ENCODE measurements around the gene LRRIQ4.

LRRIQ4 gene

DNA sequence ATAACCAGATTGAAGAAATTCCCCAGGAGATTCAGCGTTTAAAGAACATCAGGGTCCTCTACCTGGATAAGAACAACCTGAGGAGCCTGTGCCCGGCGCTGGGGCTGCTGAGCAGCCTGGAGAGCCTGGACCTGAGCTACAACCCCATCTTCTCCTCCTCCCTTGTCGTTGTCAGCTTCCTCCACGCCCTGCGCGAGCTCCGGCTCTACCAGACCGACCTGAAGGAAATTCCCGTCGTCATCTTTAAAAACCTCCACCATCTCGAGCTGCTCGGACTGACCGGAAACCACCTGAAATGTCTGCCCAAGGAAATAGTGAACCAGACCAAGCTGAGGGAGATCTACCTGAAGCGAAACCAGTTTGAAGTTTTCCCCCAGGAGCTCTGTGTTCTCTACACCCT is 9.4 kb downstream of the LRRIQ4 start:
- no peak for DNase-seq (ENCODE audit: extremely low read depth, low read depth)
- H3K4me3 ChIP-seq (replicated peaks; ENCODE audit: low read depth, low read length), result no peak overlapping the region
- TF ChIP-seq, protein P1, sequence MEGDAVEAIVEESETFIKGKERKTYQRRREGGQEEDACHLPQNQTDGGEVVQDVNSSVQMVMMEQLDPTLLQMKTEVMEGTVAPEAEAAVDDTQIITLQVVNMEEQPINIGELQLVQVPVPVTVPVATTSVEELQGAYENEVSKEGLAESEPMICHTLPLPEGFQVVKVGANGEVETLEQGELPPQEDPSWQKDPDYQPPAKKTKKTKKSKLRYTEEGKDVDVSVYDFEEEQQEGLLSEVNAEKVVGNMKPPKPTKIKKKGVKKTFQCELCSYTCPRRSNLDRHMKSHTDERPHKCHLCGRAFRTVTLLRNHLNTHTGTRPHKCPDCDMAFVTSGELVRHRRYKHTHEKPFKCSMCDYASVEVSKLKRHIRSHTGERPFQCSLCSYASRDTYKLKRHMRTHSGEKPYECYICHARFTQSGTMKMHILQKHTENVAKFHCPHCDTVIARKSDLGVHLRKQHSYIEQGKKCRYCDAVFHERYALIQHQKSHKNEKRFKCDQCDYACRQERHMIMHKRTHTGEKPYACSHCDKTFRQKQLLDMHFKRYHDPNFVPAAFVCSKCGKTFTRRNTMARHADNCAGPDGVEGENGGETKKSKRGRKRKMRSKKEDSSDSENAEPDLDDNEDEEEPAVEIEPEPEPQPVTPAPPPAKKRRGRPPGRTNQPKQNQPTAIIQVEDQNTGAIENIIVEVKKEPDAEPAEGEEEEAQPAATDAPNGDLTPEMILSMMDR (IDR thresholded peaks at IDR 0.05; ENCODE audit: low read depth, low read length, missing control alignments), result no peak

DNA sequence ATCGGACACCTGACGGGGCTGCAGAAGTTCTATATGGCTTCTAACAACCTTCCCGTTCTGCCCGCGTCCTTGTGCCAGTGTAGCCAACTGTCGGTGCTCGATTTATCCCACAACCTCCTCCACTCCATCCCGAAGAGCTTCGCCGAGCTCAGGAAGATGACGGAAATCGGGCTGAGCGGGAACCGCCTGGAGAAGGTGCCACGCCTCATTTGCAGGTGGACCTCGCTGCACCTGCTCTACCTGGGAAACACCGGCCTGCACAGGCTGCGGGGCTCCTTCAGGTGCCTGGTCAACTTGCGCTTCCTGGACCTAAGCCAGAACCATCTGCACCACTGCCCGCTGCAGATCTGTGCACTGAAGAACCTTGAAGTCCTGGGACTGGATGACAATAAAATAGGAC is 9.9 kb downstream of the LRRIQ4 start:
- TF ChIP-seq, protein P1 (IDR thresholded peaks at IDR 0.05; ENCODE audit: low read depth, low read length, missing control alignments), result no peak
- no peak for DNase-seq (ENCODE audit: extremely low read depth, low read depth)
- H3K4me3 ChIP-seq (replicated peaks; ENCODE audit: low read depth, low read length), result no peak overlapping the region

DNA sequence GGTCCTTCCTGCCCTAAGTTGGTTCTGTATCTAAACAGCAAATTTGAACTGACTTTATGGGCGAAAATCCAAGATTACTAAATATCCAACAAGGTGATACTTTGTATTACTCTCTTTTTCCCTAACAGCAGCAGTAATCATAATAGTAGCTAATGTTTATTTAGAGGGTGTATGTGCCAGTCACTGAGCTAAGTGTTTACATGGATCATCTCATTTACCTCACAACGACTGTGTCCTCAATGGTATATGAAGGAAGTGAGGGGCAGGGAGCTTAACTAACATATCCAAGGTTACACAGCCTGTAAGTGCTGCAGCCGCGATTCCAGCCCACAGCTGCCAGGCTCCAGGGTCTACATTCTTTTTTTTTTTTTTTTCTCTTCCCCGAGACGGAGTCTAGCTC is 10.3 kb downstream of the LRRIQ4 start:
- no peak for DNase-seq (ENCODE audit: extremely low read depth, low read depth)
- H3K4me3 ChIP-seq (replicated peaks; ENCODE audit: low read depth, low read length), result no peak overlapping the region
- TF ChIP-seq, protein P1 (IDR thresholded peaks at IDR 0.05; ENCODE audit: low read depth, low read length, missing control alignments), result no peak

DNA sequence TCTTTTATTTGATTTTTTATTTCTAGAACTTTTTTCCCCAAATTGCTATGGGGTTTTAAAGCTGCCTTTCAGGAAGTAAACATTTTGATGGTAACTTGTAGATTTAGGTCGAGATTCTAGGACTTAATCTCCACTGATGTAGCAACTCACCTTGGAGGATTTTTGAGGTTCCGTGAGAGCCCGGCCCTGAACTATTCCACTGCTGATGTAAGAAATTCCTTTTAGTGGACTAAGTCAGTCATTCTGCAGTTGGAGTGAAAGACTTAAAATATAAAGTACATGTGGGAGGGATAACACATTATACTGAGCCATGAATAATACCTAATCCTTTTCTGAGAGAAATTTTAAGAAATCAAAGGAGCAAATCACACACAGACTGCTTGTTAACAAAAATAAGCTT is 12.6 kb downstream of the LRRIQ4 start:
- DNase-seq (ENCODE audit: extremely low read depth, low read depth), result no peak
- H3K4me3 ChIP-seq (replicated peaks; ENCODE audit: low read depth, low read length), result no peak overlapping the region
- TF ChIP-seq, protein P1 (IDR thresholded peaks at IDR 0.05; ENCODE audit: low read depth, low read length, missing control alignments), result no peak

DNA sequence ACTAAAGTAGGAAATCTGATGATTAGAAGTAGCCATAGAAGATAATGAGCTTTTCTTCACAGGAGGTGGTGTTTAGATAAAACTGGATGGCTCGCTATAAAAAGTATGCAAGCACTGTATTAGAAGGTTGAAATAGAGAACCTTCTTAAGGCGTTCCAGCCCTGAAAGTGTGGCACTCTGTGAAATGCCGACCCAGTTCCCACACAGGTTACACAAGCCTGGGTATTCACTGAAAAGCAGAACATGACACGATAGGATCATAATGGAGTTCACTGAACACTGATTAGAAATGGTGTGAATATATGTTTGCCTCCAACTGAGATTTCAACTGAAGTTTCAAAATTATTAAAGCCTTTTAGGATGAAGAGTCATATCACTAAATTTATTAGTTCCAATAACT is 15.0 kb downstream of the LRRIQ4 start:
- TF ChIP-seq, protein P1 (IDR thresholded peaks at IDR 0.05; ENCODE audit: low read depth, low read length, missing control alignments), result no peak
- no peak overlapping the region for H3K4me3 ChIP-seq (replicated peaks; ENCODE audit: low read depth, low read length)
- DNase-seq (ENCODE audit: extremely low read depth, low read depth), result no peak

DNA sequence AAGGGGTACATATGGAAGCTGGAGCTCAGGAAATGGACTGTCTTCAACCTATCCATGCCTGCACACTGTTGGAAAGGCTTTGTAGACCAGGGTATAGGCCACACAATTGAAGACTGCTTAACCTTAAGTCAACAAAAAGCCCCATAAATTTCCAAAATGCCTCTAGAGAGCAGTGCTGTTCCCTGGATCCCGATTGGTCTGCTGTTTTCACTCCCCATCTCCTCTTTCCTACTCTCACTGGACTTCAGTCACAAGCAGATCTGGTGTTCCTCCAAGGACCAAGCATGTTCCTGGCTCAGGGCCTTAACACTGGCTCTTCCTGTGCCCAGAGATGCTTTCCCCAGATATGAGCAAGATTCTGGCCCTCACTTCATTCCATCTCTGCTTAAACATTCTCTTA is 22.9 kb downstream of the LRRIQ4 start:
- no peak overlapping the region for H3K4me3 ChIP-seq (replicated peaks; ENCODE audit: low read depth, low read length)
- no peak for DNase-seq (ENCODE audit: extremely low read depth, low read depth)
- TF ChIP-seq, protein P1 (IDR thresholded peaks at IDR 0.05; ENCODE audit: low read depth, low read length, missing control alignments), result no peak

All from HFF-Myc (cell line).